ENCODE data around the gene ARHGAP6. TPM values are rescaled to one million over a fixed set of nuclear protein-coding genes. Genes with fewer than 3 reads are reported as not detected.

The ARHGAP6 gene
- total and polyA plus RNA-seq, 2 of the 13 experiments (the other 11 are each of a cell fraction or from before 2014, with no cell fraction given), result 0.11 TPM; not detected in 1

- TF ChIP-seq, protein P1, sequence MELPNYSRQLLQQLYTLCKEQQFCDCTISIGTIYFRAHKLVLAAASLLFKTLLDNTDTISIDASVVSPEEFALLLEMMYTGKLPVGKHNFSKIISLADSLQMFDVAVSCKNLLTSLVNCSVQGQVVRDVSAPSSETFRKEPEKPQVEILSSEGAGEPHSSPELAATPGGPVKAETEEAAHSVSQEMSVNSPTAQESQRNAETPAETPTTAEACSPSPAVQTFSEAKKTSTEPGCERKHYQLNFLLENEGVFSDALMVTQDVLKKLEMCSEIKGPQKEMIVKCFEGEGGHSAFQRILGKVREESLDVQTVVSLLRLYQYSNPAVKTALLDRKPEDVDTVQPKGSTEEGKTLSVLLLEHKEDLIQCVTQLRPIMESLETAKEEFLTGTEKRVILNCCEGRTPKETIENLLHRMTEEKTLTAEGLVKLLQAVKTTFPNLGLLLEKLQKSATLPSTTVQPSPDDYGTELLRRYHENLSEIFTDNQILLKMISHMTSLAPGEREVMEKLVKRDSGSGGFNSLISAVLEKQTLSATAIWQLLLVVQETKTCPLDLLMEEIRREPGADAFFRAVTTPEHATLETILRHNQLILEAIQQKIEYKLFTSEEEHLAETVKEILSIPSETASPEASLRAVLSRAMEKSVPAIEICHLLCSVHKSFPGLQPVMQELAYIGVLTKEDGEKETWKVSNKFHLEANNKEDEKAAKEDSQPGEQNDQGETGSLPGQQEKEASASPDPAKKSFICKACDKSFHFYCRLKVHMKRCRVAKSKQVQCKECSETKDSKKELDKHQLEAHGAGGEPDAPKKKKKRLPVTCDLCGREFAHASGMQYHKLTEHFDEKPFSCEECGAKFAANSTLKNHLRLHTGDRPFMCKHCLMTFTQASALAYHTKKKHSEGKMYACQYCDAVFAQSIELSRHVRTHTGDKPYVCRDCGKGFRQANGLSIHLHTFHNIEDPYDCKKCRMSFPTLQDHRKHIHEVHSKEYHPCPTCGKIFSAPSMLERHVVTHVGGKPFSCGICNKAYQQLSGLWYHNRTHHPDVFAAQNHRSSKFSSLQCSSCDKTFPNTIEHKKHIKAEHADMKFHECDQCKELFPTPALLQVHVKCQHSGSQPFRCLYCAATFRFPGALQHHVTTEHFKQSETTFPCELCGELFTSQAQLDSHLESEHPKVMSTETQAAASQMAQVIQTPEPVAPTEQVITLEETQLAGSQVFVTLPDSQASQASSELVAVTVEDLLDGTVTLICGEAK (IDR thresholded peaks at IDR 0.05), result no peak
- TF ChIP-seq, protein P1 (CRISPR knock-in tag; IDR thresholded peaks at IDR 0.05), result no peak
- TF ChIP-seq SKI (IDR thresholded peaks at IDR 0.05; ENCODE audit: partially characterized antibody) (no peak), GTF2F1 (IDR thresholded peaks at IDR 0.05; ENCODE audit: low read length) (no peak), PLSCR1 (CRISPR knock-in tag; IDR thresholded peaks at IDR 0.05; ENCODE audit: borderline replicate concordance) (no peak), RAD21 (CRISPR knock-in tag; IDR thresholded peaks at IDR 0.05) (no peak), ZKSCAN5 (CRISPR knock-in tag; IDR thresholded peaks at IDR 0.05) (no peak), PHF20 (CRISPR knock-in tag; IDR thresholded peaks at IDR 0.05) (no peak), ZBTB20 (CRISPR knock-in tag; IDR thresholded peaks at IDR 0.05; ENCODE audit: borderline replicate concordance, low read depth) (no peak), ZNF282 (IDR thresholded peaks at IDR 0.05; ENCODE audit: partially characterized antibody) (no peak), IRF9 (CRISPR knock-in tag; IDR thresholded peaks at IDR 0.05; ENCODE audit: borderline replicate concordance) (no peak), CBX1 (IDR thresholded peaks at IDR 0.05; ENCODE audit: low read depth) (no peak), NR2F6 (IDR thresholded peaks at IDR 0.05) (no peak), NR2F6 (CRISPR knock-in tag; IDR thresholded peaks at IDR 0.05) (no peak)
- TF ChIP-seq, protein P2, sequence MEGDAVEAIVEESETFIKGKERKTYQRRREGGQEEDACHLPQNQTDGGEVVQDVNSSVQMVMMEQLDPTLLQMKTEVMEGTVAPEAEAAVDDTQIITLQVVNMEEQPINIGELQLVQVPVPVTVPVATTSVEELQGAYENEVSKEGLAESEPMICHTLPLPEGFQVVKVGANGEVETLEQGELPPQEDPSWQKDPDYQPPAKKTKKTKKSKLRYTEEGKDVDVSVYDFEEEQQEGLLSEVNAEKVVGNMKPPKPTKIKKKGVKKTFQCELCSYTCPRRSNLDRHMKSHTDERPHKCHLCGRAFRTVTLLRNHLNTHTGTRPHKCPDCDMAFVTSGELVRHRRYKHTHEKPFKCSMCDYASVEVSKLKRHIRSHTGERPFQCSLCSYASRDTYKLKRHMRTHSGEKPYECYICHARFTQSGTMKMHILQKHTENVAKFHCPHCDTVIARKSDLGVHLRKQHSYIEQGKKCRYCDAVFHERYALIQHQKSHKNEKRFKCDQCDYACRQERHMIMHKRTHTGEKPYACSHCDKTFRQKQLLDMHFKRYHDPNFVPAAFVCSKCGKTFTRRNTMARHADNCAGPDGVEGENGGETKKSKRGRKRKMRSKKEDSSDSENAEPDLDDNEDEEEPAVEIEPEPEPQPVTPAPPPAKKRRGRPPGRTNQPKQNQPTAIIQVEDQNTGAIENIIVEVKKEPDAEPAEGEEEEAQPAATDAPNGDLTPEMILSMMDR (CRISPR knock-in tag; IDR thresholded peaks at IDR 0.05), result no peak
Observed at GRCh38 chrX:11478026-11478425, 187.7 kb downstream of the ARHGAP6 start (continued).

Data from HepG2 (cell line).